CD8-positive, alpha-beta memory T cell (primary cell): ENCODE data around the gene KARS1. TPM values are rescaled to one million over a fixed set of nuclear protein-coding genes. Genes with fewer than 3 reads are reported as not detected.

Experiments used
- CTCF ChIA-PET: fragments of 350-600 bp; sonication (Branson Sonifier 250); formaldehyde crosslinking; loops from one replicate; lab custom pipeline; 2021; ENCODE audit warnings: antibody characterized with exemption; lab: Charles Lee
- POLR2A ChIA-PET: fragments of 350-600 bp; sonication (Branson Sonifier 250); formaldehyde crosslinking; loops from one replicate; lab custom pipeline; 2021; ENCODE audit warnings: antibody characterized with exemption; lab: Charles Lee
- DNase-seq, 5 donors: peaks; one replicate each; pipeline versions ENCODE4 v3.0.0 to v3.0.0-alpha.2; 2020 to 2022; ENCODE audit warnings: mixed read lengths in 1 of 5
- H3K27ac ChIP-seq: one replicate; pipeline ENCODE4 v1.7.0; 2013; ENCODE audit warnings: low read depth, mild to moderate bottlenecking, low read length, moderate library complexity
- H3K27me3 ChIP-seq: 2 replicates; pipeline ENCODE4 v1.7.0; 2013; ENCODE audit warnings: low read length, mild to moderate bottlenecking; ENCODE audit not compliant: insufficient read depth, poor library complexity, severe bottlenecking
- H3K36me3 ChIP-seq: 2 replicates; pipeline ENCODE4 v1.7.0; 2013; ENCODE audit warnings: mild to moderate bottlenecking, low read length, moderate library complexity; ENCODE audit not compliant: insufficient read depth
- H3K4me1 ChIP-seq: 2 replicates; pipeline ENCODE4 v1.7.0; 2013; ENCODE audit warnings: mild to moderate bottlenecking, low read length, moderate library complexity; ENCODE audit not compliant: insufficient read depth
- H3K4me3 ChIP-seq: 2 replicates; pipeline ENCODE4 v1.7.0; 2013; ENCODE audit warnings: mild to moderate bottlenecking, low read length
- H3K9me3 ChIP-seq: 2 replicates; pipeline ENCODE4 v1.7.0; 2013; ENCODE audit warnings: mild to moderate bottlenecking, low read length
- H3K27ac Mint-ChIP-seq, 8 donors: one replicate each; pipeline ENCODE4 v1.8.0; 2020 to 2021; ENCODE audit warnings: mixed read lengths in 8 of 8, mild to moderate bottlenecking in 6 of 8, inconsistent platforms in 3 of 8, moderate library complexity in 3 of 8
- H3K27me3 Mint-ChIP-seq, 2 donors: one replicate each; pipeline ENCODE4 v1.8.0; 2020 to 2021; ENCODE audit warnings: mixed read lengths in 2 of 2, mild to moderate bottlenecking in 1 of 2, moderate library complexity in 1 of 2
- H3K36me3 Mint-ChIP-seq, 3 donors: one replicate each; pipeline ENCODE4 v1.8.0; 2020 to 2021; ENCODE audit warnings: mixed read lengths in 3 of 3, inconsistent platforms in 1 of 3, mild to moderate bottlenecking in 1 of 3
- H3K4me1 Mint-ChIP-seq, 3 donors: one replicate each; pipeline ENCODE4 v1.8.0; 2020 to 2021; ENCODE audit warnings: mixed read lengths in 3 of 3, inconsistent platforms in 1 of 3, mild to moderate bottlenecking in 1 of 3
- H3K4me3 Mint-ChIP-seq, 7 donors: one replicate each; pipeline ENCODE4 v1.8.0; 2020 to 2021; ENCODE audit warnings: mixed read lengths in 7 of 7, mild to moderate bottlenecking in 6 of 7, moderate library complexity in 4 of 7, inconsistent platforms in 2 of 7
- H3K9me3 Mint-ChIP-seq, 5 donors: one replicate each; pipeline ENCODE4 v1.8.0; 2020 to 2022; ENCODE audit warnings: mixed read lengths in 5 of 5, mild to moderate bottlenecking in 3 of 5, moderate library complexity in 2 of 5, inconsistent platforms in 1 of 5
- polyA plus RNA-seq: library from polyadenylated mRNA; unstranded; fragments of 300-500 nt; fragmentation: Illumina TruSeq; gene quantifications from one replicate; pipeline ENCODE4 v1.2.3, GENCODE V29; 2021
- total RNA-seq, 2 experiments: library from RNA; stranded (reverse); gene quantifications; one replicate each; pipeline ENCODE4 v1.2.3, GENCODE V29; 2021

Gene KARS1
- total RNA-seq (100 to 1,000 TPM; 291 to 307 TPM), polyA plus RNA-seq (258 TPM)

DNA sequence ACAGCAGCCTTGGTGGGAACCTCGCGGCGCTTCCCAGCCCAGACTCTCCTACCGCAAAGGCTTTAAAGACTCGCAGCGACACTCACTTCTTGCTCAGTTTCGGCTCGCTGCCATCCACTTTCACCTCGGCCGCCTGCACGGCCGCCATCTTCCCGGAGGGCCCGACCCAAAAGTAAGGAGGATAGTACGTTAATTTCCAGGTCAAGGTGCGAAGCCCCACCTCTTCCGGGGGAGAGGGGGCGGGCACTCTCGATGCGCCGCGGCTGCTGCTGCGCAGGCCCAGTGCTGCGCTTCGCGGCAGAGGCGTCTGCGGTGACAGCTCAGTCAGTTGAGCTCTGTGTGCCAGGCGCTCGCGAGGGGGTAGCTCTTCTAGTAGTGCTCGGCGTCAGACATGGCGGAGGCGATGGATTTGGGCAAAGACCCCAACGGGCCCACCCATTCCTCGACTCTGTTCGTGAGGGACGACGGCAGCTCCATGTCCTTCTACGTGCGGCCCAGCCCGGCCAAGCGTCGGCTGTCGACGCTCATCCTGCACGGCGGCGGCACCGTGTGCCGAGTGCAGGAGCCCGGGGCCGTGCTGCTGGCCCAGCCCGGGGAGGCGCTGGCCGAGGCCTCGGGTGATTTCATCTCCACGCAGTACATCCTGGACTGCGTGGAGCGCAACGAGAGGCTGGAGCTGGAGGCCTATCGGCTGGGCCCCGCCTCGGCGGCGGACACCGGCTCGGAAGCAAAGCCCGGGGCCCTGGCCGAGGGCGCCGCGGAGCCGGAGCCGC, at the start of gene KARS1, which contains the start of gene TERF2IP:
KARS1 (minus strand) TSS at position 174 of the 773 bp plus-strand sequence; CDS start at position 148, 26 bp downstream.
TERF2IP (plus strand) TSS at position 282 of the 773 bp plus-strand sequence; CDS start at position 392, 110 bp downstream.
- POLR2A ChIA-PET: interaction anchor here (0.7 to 5.0 kb wide), 16 partner anchors 20 to 1543 kb away, joined by 3 to 148 read pairs (median 7); partner anchors contain the start of genes ADAT1, CFDP1, GABARAPL2 and TMEM170A
- peaks cover 53% of the 10 kb centered on the region for H3K4me1 ChIP-seq
- Mint-ChIP-seq H3K4me1 (peaks cover 61 to 73% (median 69%) of the 10 kb centered on the region in 3 donors), H3K27me3 (peaks cover 0 to 2% of the 10 kb centered on the region in 2 donors), H3K4me3 (peak within 1 kb of the TSS; percentile 95 to 100 (median 99)), H3K36me3 (peaks cover 4 to 62% (median 15%) of the 10 kb centered on the region in 3 donors), H3K9me3 (no peaks in the 10 kb centered on the region), H3K27ac (peak within 1 kb of the TSS; percentile 97 to 100 (median 99))
- DNase-seq: peak; percentile 92 to 97 (median 95)
- H3K9me3 ChIP-seq: no peaks in the 10 kb centered on the region
- H3K27ac ChIP-seq: peak within 1 kb of the TSS; percentile 97
- CTCF ChIA-PET: interaction anchor here (1.0 to 5.5 kb wide), 15 partner anchors 15 to 214 kb away, joined by 3 to 46 read pairs (median 9); partner anchors contain the start of genes ADAT1, CFDP1, GABARAPL2 and TMEM170A
- H3K4me3 ChIP-seq: peak within 1 kb of the TSS; percentile 81
- no peaks in the 10 kb centered on the region for H3K27me3 ChIP-seq
- peaks cover 14% of the 10 kb centered on the region for H3K36me3 ChIP-seq

DNA sequence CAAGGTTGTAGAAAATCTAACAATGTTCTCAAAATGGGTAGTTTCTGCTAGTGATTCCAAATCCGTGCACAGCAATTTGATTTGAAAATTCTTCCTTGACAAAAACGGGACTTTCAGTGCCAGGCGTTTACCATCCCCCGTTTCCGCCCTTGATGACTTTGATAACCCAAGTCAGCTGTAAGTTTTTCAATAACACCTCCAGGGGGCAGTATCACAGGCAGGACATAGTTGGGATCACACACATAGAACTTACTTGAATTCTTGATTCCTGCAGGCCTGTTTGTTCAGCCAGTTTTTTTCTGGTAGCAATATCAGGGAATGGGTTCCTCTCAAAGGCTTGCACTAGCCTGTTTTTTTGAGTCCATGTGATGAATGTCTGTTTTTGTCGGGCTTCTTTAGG, 48.2 kb upstream of the KARS1 start:
- CTCF ChIA-PET: no interaction called here
- POLR2A ChIA-PET: no interaction called here

GRCh38 chr16:75687361-75687760, 39.9 kb upstream of the KARS1 start:
- CTCF ChIA-PET: no interaction called here

More for the DNA sequence above, 48.2 kb upstream of the KARS1 start:
- Mint-ChIP-seq H3K36me3 (peaks cover 0 to 4% (median under 1%) of the 10 kb centered on the region in 3 donors), H3K27ac (no peak overlapping the region), H3K4me1 (no peaks in the 10 kb centered on the region), H3K4me3 (no peak overlapping the region), H3K27me3 (no peaks in the 10 kb centered on the region), H3K9me3 (no peaks in the 10 kb centered on the region)
- no peak for DNase-seq
- no peaks in the 10 kb centered on the region for H3K9me3 ChIP-seq
- H3K4me3 ChIP-seq: no peak overlapping the region
- H3K27me3 ChIP-seq: no peaks in the 10 kb centered on the region
- H3K36me3 ChIP-seq: no peaks in the 10 kb centered on the region
- no peak overlapping the region for H3K27ac ChIP-seq
- no peaks in the 10 kb centered on the region for H3K4me1 ChIP-seq

GRCh38 chr16:75682308-75682707, 34.8 kb upstream of the KARS1 start:
- Mint-ChIP-seq H3K4me3 (no peak overlapping the region), H3K36me3 (peaks cover 0 to 6% (median 0%) of the 10 kb centered on the region in 3 donors)
- CTCF ChIA-PET: no interaction called here

More at GRCh38 chr16:75687361-75687760, 39.9 kb upstream of the KARS1 start:
- Histone ChIP-seq H3K4me3 (no peak overlapping the region), H3K27ac (no peak overlapping the region), H3K27me3 (no peaks in the 10 kb centered on the region), H3K4me1 (no peaks in the 10 kb centered on the region), H3K36me3 (no peaks in the 10 kb centered on the region), H3K9me3 (no peaks in the 10 kb centered on the region)
- Mint-ChIP-seq H3K4me3 (no peak overlapping the region), H3K36me3 (peaks cover 0 to 3% (median 1%) of the 10 kb centered on the region in 3 donors), H3K27me3 (no peaks in the 10 kb centered on the region), H3K27ac (peak overlapping the region in 1 of 8 donors; percentile 22), H3K4me1 (peaks cover 0 to 10% (median 5%) of the 10 kb centered on the region in 3 donors), H3K9me3 (peaks cover 0 to 2% (median 0%) of the 10 kb centered on the region in 5 donors)
- POLR2A ChIA-PET: no interaction called here
- no peak for DNase-seq

GRCh38 chr16:75679366-75679765, 31.9 kb upstream of the KARS1 start:
- H3K36me3 Mint-ChIP-seq: peaks cover 0 to 6% (median 0%) of the 10 kb centered on the region in 3 donors
- H3K9me3 Mint-ChIP-seq: no peaks in the 10 kb centered on the region
- H3K27me3 Mint-ChIP-seq: no peaks in the 10 kb centered on the region
- Histone ChIP-seq H3K4me1 (no peaks in the 10 kb centered on the region), H3K9me3 (no peaks in the 10 kb centered on the region), H3K27me3 (no peaks in the 10 kb centered on the region), H3K27ac (no peak overlapping the region), H3K36me3 (no peaks in the 10 kb centered on the region), H3K4me3 (no peak overlapping the region)
- ChIA-PET POLR2A (no interaction called here), CTCF (no interaction called here)
- H3K27ac Mint-ChIP-seq: no peak overlapping the region
- no peak overlapping the region for H3K4me3 Mint-ChIP-seq
- DNase-seq: no peak
- no peaks in the 10 kb centered on the region for H3K4me1 Mint-ChIP-seq

More at GRCh38 chr16:75682308-75682707, 34.8 kb upstream of the KARS1 start:
- H3K9me3 Mint-ChIP-seq: no peaks in the 10 kb centered on the region
- no peak overlapping the region for H3K27ac ChIP-seq
- peaks cover 0 to 5% (median 0%) of the 10 kb centered on the region in 3 donors for H3K4me1 Mint-ChIP-seq
- POLR2A ChIA-PET: no interaction called here
- no peak for DNase-seq
- no peaks in the 10 kb centered on the region for H3K27me3 Mint-ChIP-seq
- H3K9me3 ChIP-seq: no peaks in the 10 kb centered on the region
- H3K36me3 ChIP-seq: no peaks in the 10 kb centered on the region
- no peaks in the 10 kb centered on the region for H3K4me1 ChIP-seq
- peak overlapping the region in 1 of 8 donors; percentile 52 for H3K27ac Mint-ChIP-seq
- no peaks in the 10 kb centered on the region for H3K27me3 ChIP-seq
- no peak overlapping the region for H3K4me3 ChIP-seq

GRCh38 chr16:75676909-75677308, 29.4 kb upstream of the KARS1 start, which contains the start of gene CPHXL2:
CPHXL2 (minus strand) TSS chr16:75677009; CDS start chr16:75676999, 10 bp downstream.
- no peak within 1 kb of the TSS for H3K27ac Mint-ChIP-seq
- H3K36me3 Mint-ChIP-seq: peaks cover 0 to 3% (median 0%) of the 10 kb centered on the region in 3 donors
- H3K27me3 ChIP-seq: no peaks in the 10 kb centered on the region
- H3K4me3 Mint-ChIP-seq: peak within 1 kb of the TSS in 1 of 7 donors; percentile 37
- H3K4me1 Mint-ChIP-seq: no peaks in the 10 kb centered on the region
- H3K9me3 ChIP-seq: no peaks in the 10 kb centered on the region
- H3K4me1 ChIP-seq: no peaks in the 10 kb centered on the region
- CTCF ChIA-PET: interaction anchor here (1.2 to 1.5 kb wide), 2 partner anchors 17 to 21 kb away, joined by 3 to 4 read pairs; no protein-coding TSS in a partner anchor
- no peak within 1 kb of the TSS for H3K27ac ChIP-seq
- no peak within 1 kb of the TSS for H3K4me3 ChIP-seq
- H3K27me3 Mint-ChIP-seq: no peaks in the 10 kb centered on the region
- POLR2A ChIA-PET: no interaction called here
- DNase-seq: no peak
- no peaks in the 10 kb centered on the region for H3K9me3 Mint-ChIP-seq
- no peaks in the 10 kb centered on the region for H3K36me3 ChIP-seq

DNA sequence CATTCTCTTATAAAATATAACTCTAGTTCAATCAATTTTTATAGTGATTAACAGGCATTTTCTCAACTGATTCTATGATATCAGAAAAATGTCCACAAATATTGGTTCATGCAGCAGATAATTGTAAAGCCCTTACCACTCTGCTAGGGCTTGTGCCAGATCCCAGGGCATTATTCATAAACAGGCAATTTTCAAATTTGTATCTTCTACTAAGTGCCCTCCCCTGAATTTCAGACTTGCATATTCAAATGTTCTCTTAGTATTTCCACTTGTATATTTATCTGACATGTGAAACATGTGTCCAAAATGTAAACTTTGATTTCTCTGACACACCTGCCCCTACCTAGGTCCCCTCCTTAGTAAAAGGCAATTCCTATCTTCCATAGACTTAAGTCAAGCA, 20.0 kb upstream of the KARS1 start:
- Histone ChIP-seq H3K27ac (no peak overlapping the region), H3K9me3 (no peaks in the 10 kb centered on the region), H3K4me3 (no peak overlapping the region), H3K36me3 (no peaks in the 10 kb centered on the region), H3K4me1 (no peaks in the 10 kb centered on the region), H3K27me3 (no peaks in the 10 kb centered on the region)
- H3K9me3 Mint-ChIP-seq: no peaks in the 10 kb centered on the region
- H3K27me3 Mint-ChIP-seq: no peaks in the 10 kb centered on the region
- no peak overlapping the region for H3K27ac Mint-ChIP-seq
- H3K4me1 Mint-ChIP-seq: peaks cover 0 to 3% (median under 1%) of the 10 kb centered on the region in 3 donors
- no peak overlapping the region for H3K4me3 Mint-ChIP-seq
- POLR2A ChIA-PET: no interaction called here
- CTCF ChIA-PET: no interaction called here
- no peak for DNase-seq
- peaks cover 0 to 2% (median 0%) of the 10 kb centered on the region in 3 donors for H3K36me3 Mint-ChIP-seq
